ENCODE results near the gene EPHA5. TPM values are rescaled to one million over a fixed set of nuclear protein-coding genes. Genes with fewer than 3 reads are reported as not detected.

EPHA5 gene
- total RNA-seq, 1 donor from 2014 or later, result not detected

DNA sequence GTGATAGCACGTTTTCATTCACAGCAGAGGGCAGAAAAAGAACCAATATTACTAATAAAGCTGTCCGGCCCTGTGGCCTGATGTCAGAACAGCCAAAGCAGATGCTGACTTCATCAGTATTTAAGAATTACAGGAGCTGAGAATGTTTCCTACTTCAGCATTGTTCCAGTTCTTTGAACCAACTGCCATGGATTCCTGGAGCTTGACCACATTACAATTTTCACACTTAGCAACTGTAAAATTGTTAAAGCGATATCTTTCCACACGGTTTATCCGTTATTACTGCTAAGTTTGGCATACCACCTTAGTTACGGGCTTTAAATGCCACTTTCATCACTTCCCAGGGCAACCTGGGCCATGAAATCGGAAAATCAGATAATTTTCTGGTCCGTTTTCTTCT lies 118.2 kb downstream of the EPHA5 start:
- Mint-ChIP-seq H3K27ac (ENCODE audit: unreplicated experiment) (no peak overlapping the region), H3K27me3 (ENCODE audit: unreplicated experiment) (no peaks in the 10 kb centered on the region), H3K36me3 (ENCODE audit: low read depth, unreplicated experiment) (no peaks in the 10 kb centered on the region), H3K9me3 (ENCODE audit: unreplicated experiment) (no peaks in the 10 kb centered on the region), H3K4me3 (ENCODE audit: unreplicated experiment) (no peak overlapping the region), H3K4me1 (ENCODE audit: unreplicated experiment) (no peaks in the 10 kb centered on the region)
- DNase-seq (ENCODE audit: low spot score), result no peak
- TF ChIP-seq, protein P1, sequence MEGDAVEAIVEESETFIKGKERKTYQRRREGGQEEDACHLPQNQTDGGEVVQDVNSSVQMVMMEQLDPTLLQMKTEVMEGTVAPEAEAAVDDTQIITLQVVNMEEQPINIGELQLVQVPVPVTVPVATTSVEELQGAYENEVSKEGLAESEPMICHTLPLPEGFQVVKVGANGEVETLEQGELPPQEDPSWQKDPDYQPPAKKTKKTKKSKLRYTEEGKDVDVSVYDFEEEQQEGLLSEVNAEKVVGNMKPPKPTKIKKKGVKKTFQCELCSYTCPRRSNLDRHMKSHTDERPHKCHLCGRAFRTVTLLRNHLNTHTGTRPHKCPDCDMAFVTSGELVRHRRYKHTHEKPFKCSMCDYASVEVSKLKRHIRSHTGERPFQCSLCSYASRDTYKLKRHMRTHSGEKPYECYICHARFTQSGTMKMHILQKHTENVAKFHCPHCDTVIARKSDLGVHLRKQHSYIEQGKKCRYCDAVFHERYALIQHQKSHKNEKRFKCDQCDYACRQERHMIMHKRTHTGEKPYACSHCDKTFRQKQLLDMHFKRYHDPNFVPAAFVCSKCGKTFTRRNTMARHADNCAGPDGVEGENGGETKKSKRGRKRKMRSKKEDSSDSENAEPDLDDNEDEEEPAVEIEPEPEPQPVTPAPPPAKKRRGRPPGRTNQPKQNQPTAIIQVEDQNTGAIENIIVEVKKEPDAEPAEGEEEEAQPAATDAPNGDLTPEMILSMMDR (IDR thresholded peaks at IDR 0.05; ENCODE audit: unreplicated experiment), result no peak

DNA sequence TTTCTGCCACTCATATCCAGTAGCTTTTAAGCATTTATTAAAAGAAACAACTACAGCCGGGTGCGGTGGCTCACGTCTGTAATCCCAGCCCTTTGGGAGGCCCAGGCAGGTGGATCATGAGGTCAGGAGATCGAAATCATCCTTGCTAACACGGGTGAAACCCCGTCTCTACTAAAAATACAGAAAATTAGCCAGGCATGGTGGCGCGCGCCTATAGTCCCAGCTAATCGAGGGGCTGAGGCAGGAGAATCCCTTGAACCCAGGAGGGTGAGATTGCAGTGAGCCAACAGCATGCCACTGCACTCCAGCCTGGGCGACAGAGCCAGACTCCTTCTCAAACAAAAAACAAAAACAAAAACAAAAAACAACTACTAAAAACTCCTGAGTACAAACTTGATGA lies 119.8 kb downstream of the EPHA5 start:
- Mint-ChIP-seq H3K27ac (ENCODE audit: unreplicated experiment) (no peak overlapping the region), H3K36me3 (ENCODE audit: low read depth, unreplicated experiment) (no peaks in the 10 kb centered on the region), H3K27me3 (ENCODE audit: unreplicated experiment) (no peaks in the 10 kb centered on the region), H3K4me1 (ENCODE audit: unreplicated experiment) (no peaks in the 10 kb centered on the region), H3K4me3 (ENCODE audit: unreplicated experiment) (no peak overlapping the region), H3K9me3 (ENCODE audit: unreplicated experiment) (no peaks in the 10 kb centered on the region)
- TF ChIP-seq, protein P1 (IDR thresholded peaks at IDR 0.05; ENCODE audit: unreplicated experiment), result no peak
- DNase-seq (ENCODE audit: low spot score), result no peak

DNA sequence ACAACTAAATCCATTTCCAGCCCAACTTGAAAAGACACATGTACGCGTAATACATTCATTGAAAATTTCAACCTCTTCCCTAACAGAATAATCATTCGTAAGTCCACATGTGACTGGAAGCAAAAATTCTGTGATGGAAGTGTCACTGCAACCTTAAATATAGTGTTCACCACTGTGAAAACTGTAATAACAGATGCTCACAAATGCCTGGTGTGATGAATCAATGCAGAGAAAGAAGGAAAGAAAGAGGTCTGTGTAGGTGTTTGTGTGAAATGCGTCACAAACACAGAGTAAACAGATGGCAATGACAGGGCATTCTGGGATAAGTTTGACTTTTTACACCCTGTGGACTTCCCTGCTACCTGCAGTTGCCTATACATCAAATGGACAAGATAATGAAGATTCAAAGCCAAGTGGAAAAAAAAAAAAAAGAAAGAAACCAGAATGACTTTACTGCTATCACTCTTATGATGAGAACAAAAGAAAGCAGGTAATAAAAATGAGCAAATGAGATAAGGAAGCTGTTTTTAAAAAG lies 123.3 kb downstream of the EPHA5 start:
- H3K27me3 Mint-ChIP-seq (ENCODE audit: unreplicated experiment), result no peaks in the 10 kb centered on the region
- H3K4me1 Mint-ChIP-seq (ENCODE audit: unreplicated experiment), result no peaks in the 10 kb centered on the region
- no peak for DNase-seq (ENCODE audit: low spot score)
- H3K27ac Mint-ChIP-seq (ENCODE audit: unreplicated experiment), result no peak overlapping the region
- H3K36me3 Mint-ChIP-seq (ENCODE audit: low read depth, unreplicated experiment), result no peaks in the 10 kb centered on the region
- TF ChIP-seq, protein P1 (IDR thresholded peaks at IDR 0.05; ENCODE audit: unreplicated experiment), result no peak
- no peaks in the 10 kb centered on the region for H3K9me3 Mint-ChIP-seq (ENCODE audit: unreplicated experiment)
- no peak overlapping the region for H3K4me3 Mint-ChIP-seq (ENCODE audit: unreplicated experiment)

DNA sequence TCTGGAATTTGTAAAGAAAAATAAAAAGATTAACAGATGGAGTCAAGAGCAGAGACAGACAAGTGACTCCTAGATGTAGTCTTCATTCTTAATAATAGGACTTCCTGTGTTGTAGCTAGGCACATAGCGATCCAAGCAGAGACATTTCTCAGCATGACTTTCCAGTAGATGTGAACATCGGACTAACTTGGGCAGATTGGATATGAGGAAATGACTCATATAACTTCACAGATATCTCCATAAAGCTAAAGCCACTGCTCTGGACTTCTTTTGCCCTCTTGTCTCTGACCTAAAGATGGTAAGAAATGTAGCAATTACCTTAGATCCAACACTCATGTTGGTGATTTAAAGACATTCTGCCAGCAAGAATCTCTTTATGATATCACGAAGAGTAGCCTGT lies 131.7 kb downstream of the EPHA5 start:
- no peak for DNase-seq (ENCODE audit: low spot score)
- peaks cover 3% of the 10 kb centered on the region for H3K4me1 Mint-ChIP-seq (ENCODE audit: unreplicated experiment)
- no peak overlapping the region for H3K27ac Mint-ChIP-seq (ENCODE audit: unreplicated experiment)
- TF ChIP-seq, protein P1 (IDR thresholded peaks at IDR 0.05; ENCODE audit: unreplicated experiment), result no peak
- no peaks in the 10 kb centered on the region for H3K9me3 Mint-ChIP-seq (ENCODE audit: unreplicated experiment)
- H3K4me3 Mint-ChIP-seq (ENCODE audit: unreplicated experiment), result no peak overlapping the region
- H3K27me3 Mint-ChIP-seq (ENCODE audit: unreplicated experiment), result no peaks in the 10 kb centered on the region
- no peaks in the 10 kb centered on the region for H3K36me3 Mint-ChIP-seq (ENCODE audit: low read depth, unreplicated experiment)

DNA sequence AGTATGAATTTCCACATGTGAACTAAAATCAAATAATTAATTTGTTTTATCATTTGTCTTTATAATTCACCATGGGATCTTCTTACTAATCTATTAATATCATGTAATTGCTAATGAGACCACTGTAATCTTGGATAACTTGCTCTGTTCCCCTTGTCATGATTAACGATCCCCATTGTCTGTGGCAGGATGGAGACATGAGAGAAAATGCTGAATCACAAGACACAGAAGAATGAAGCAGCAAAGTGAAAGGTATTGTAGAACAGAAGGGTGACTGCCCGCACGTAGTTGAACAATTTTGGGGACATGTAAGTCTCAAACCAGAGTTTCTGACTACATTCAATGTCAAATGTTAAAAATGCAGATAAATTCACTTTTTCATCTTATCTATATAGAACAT lies 135.2 kb downstream of the EPHA5 start:
- DNase-seq (ENCODE audit: low spot score), result no peak
- H3K27me3 Mint-ChIP-seq (ENCODE audit: unreplicated experiment), result no peaks in the 10 kb centered on the region
- H3K4me3 Mint-ChIP-seq (ENCODE audit: unreplicated experiment), result no peak overlapping the region
- H3K4me1 Mint-ChIP-seq (ENCODE audit: unreplicated experiment), result peaks cover 3% of the 10 kb centered on the region
- no peaks in the 10 kb centered on the region for H3K9me3 Mint-ChIP-seq (ENCODE audit: unreplicated experiment)
- TF ChIP-seq, protein P1 (IDR thresholded peaks at IDR 0.05; ENCODE audit: unreplicated experiment), result no peak
- H3K27ac Mint-ChIP-seq (ENCODE audit: unreplicated experiment), result no peak overlapping the region
- H3K36me3 Mint-ChIP-seq (ENCODE audit: low read depth, unreplicated experiment), result no peaks in the 10 kb centered on the region
